Measurements from ENCODE around the gene IL13RA2. TPM values are rescaled to one million over a fixed set of nuclear protein-coding genes. Genes with fewer than 3 reads are reported as not detected.

IL13RA2 gene
- 8.1 and 9.6 TPM in 2 replicates for polyA plus RNA-seq (2012; rRNA removed)
- polyA plus RNA-seq (2012; cell fraction: cytosol; rRNA removed), result 12.4 and 17.7 TPM in 2 replicates
- 3.5 and 7.2 TPM in 2 replicates for polyA plus RNA-seq (2012; cell fraction: nucleus; rRNA removed)

- Histone ChIP-seq H3K4me3 (ENCODE audit: low read depth in 2 of 2, low read length in 1 of 2) (no peak within 1 kb of the TSS), H3K9me2 (no peaks in the 10 kb centered on the region), H3K79me2 (ENCODE audit: insufficient read depth) (no peaks in the 10 kb centered on the region), H3K9me3 (no peaks in the 10 kb centered on the region), H3K36me3 (replicated peaks in 1 of 2; ENCODE audit: control insufficient read depth in 1 of 2, insufficient read depth in 2 of 2, low read length in 1 of 2) (no peaks in the 10 kb centered on the region), H3K4me1 (ENCODE audit: control insufficient read depth in 1 of 2, insufficient read depth in 2 of 2, low read depth in 1 of 2, low read length in 1 of 2) (peaks cover 0 to 4% of the 10 kb centered on the region in 2 experiments; a peak in 2 of 4 replicates), H3K9ac (no peak within 1 kb of the TSS), H3K4me2 (no peak within 1 kb of the TSS), H3F3A (replicated peaks; ENCODE audit: insufficient read depth) (peaks cover 3% of the 10 kb centered on the region), H4K20me1 (ENCODE audit: insufficient read depth) (no peaks in the 10 kb centered on the region), H3K27ac (ENCODE audit: low read depth in 2 of 2, low read length in 1 of 2) (no peak within 1 kb of the TSS), H2AFZ (ENCODE audit: low read depth) (no peak within 1 kb of the TSS), H3K27me3 (ENCODE audit: insufficient read depth) (no peaks in the 10 kb centered on the region)
- POLR2A ChIA-PET, result no interaction called here
- 54% methylated on average over 11 of the region's 11 CpGs for WGBS (ENCODE audit: low lambda C conversion rate)
- TF ChIP-seq RFX5 (IDR thresholded peaks at IDR 0.05; ENCODE audit: low read length) (0 out of 2 replicates have a peak, but pooled peaks have one; percentile 32), POLR2AphosphoS5 (IDR thresholded peaks at IDR 0.05; ENCODE audit: low read depth, low read length) (no peak), MXI1 (IDR thresholded peaks at IDR 0.05; ENCODE audit: low read depth, low read length) (no peak)
- DNase-seq, result peak; percentile 2
- CTCF ChIA-PET, result interaction anchor here (0.9 to 2.7 kb wide), 8 partner anchors 9 to 391 kb away, joined by 3 to 9 read pairs (median 4); no protein-coding TSS in a partner anchor
These were observed at the start of gene IL13RA2 for GRCh38 chrX:115017455-115017854. IL13RA2 (minus strand) TSS chrX:115017616; CDS start chrX:115017269, 347 bp downstream.

- ChIA-PET CTCF (interaction anchor here (0.8 kb wide), 1 partner anchor 18 kb away, joined by 3 read pairs; no protein-coding TSS in a partner anchor), POLR2A (no interaction called here)
- Histone ChIP-seq H3K9me2 (no peaks in the 10 kb centered on the region), H3K27me3 (ENCODE audit: insufficient read depth) (no peaks in the 10 kb centered on the region), H3K4me2 (no peak overlapping the region), H3K9ac (no peak overlapping the region), H2AFZ (ENCODE audit: low read depth) (no peak overlapping the region), H3K79me2 (ENCODE audit: insufficient read depth) (no peaks in the 10 kb centered on the region), H3K4me1 (ENCODE audit: control insufficient read depth in 1 of 2, insufficient read depth in 2 of 2, low read depth in 1 of 2, low read length in 1 of 2) (0 out of 4 replicates have a peak, but pooled peaks cover 0 to 3% of the 10 kb centered on the region in 2 experiments), H3K9me3 (no peaks in the 10 kb centered on the region), H3K27ac (ENCODE audit: low read depth in 2 of 2, low read length in 1 of 2) (no peak overlapping the region), H4K20me1 (ENCODE audit: insufficient read depth) (no peaks in the 10 kb centered on the region), H3K4me3 (ENCODE audit: low read depth in 2 of 2, low read length in 1 of 2) (no peak overlapping the region), H3F3A (replicated peaks; ENCODE audit: insufficient read depth) (peaks cover 3% of the 10 kb centered on the region), H3K36me3 (replicated peaks in 1 of 2; ENCODE audit: control insufficient read depth in 1 of 2, insufficient read depth in 2 of 2, low read length in 1 of 2) (no peaks in the 10 kb centered on the region)
- no peak for TF ChIP-seq ELF1 (IDR thresholded peaks at IDR 0.05)
- no peak for TF ChIP-seq CHD2 (IDR thresholded peaks at IDR 0.05; ENCODE audit: low read length, partially characterized antibody)
- no peak for TF ChIP-seq REST (IDR thresholded peaks at IDR 0.05; ENCODE audit: low read depth, low read length)
- TF ChIP-seq CTCF (IDR thresholded peaks at IDR 0.05), result no peak
- TF ChIP-seq MAX (IDR thresholded peaks at IDR 0.05; ENCODE audit: low read depth), result no peak
- no peak for TF ChIP-seq IRF3 (IDR thresholded peaks at IDR 0.05; ENCODE audit: low read depth, low read length)
- DNase-seq, result no peak
These were observed 47.9 kb upstream of the IL13RA2 start for GRCh38 chrX:115065304-115065703.
